HCT116 (cell line): ENCODE measurements around the gene IGSF23. TPM values are rescaled to one million over a fixed set of nuclear protein-coding genes. Genes with fewer than 3 reads are reported as not detected.

Experiments
- ATAC-seq: fragments of 200-7000 bp; cut with Tn5 transposase; 2 replicates; pipeline ENCODE4 v1.9.1; 2020; ENCODE audit warnings: mild to moderate bottlenecking, moderate library complexity
- BruUV-seq: library from RNA; stranded (reverse); fragments of 400-500 nt; replicated peaks from 2 replicates; lab custom pipeline; 2021; lab: Mats Ljungman, UMichigan
- CTCF ChIA-PET: fragments of 300-600 bp; sonication (Branson Sonifier 250); formaldehyde crosslinking; loops from one replicate; lab custom pipeline; 2021; ENCODE audit warnings: antibody characterized with exemption; lab: Charles Lee
- POLR2A ChIA-PET: fragments of 300-600, 350-600 bp; sonication (Branson Sonifier 250); formaldehyde crosslinking; loops from one replicate; lab custom pipeline; 2021; ENCODE audit warnings: antibody characterized with exemption; lab: Charles Lee
- RAD21 ChIA-PET, 2 experiments: fragments of 300-600 bp; sonication (Branson Sonifier 250); formaldehyde crosslinking; loops; one replicate each; lab custom pipeline; 2023; ENCODE audit warnings: low total read pairs in 2 of 2; ENCODE audit not compliant: uncharacterized antibody in 2 of 2, unreplicated experiment in 2 of 2, low non-redundant PET in 1 of 2; lab: Charles Lee
- DNase-seq: peaks from one replicate; pipeline ENCODE4 v3.0.0-alpha.2; 2010; ENCODE audit warnings: low read depth, low spot score
- H2AFZ ChIP-seq: fragments of 200-600 bp; shearing (Covaris generic), sonication (generic); 2 replicates; pipeline ENCODE4 v1.6.1; 2017; ENCODE audit warnings: low read depth, mixed run types, mixed read lengths, antibody characterized with exemption, low read length; ENCODE audit not compliant: poor library complexity, severe bottlenecking
- H3K27ac ChIP-seq: 2 replicates; pipeline ENCODE4 v1.5.1; 2012; ENCODE audit warnings: low read depth, low read length
- H3K27me3 ChIP-seq: fragments of 200-600 bp; sonication (generic); 2 replicates; pipeline ENCODE4 v1.6.1; 2016; ENCODE audit warnings: mixed run types, low read length, mixed read lengths; ENCODE audit not compliant: insufficient read depth
- H3K36me3 ChIP-seq, 2 experiments: fragments of 200-500 bp in 1 of 2; fragments of 200-600 bp in 1 of 2; sonication (Bioruptor generic) in 1 of 2; sonication (generic) in 1 of 2; 2 replicates each; pipeline versions ENCODE4 v1.5.1 to v1.6.1; 2014 to 2016; ENCODE audit warnings: low read length in 2 of 2, inconsistent platforms in 1 of 2, mixed read lengths in 1 of 2, mixed run types in 1 of 2; ENCODE audit not compliant: insufficient read depth in 2 of 2, control insufficient read depth in 1 of 2
- H3K4me1 ChIP-seq, 2 experiments: fragments of 200-600 bp in 1 of 2; sonication (generic) in 1 of 2; 2 replicates each; pipeline versions ENCODE4 v1.5.1 to v1.6.1; 2012 to 2017; ENCODE audit warnings: low read length in 2 of 2, inconsistent platforms in 1 of 2, mild to moderate bottlenecking in 1 of 2, mixed read lengths in 1 of 2, mixed run types in 1 of 2, moderate library complexity in 1 of 2; ENCODE audit not compliant: insufficient read depth in 2 of 2, control insufficient read depth in 1 of 2
- H3K4me2 ChIP-seq: fragments of 200-600 bp; sonication (generic); 2 replicates; pipeline ENCODE4 v1.6.1; 2017; ENCODE audit warnings: mixed run types, low read length, mixed read lengths
- H3K4me3 ChIP-seq, 2 experiments: fragments of 200-600 bp in 1 of 2; sonication (generic) in 1 of 2; replicated peaks in 1 of 2; 2 replicates each; pipeline ENCODE4 v1.5.1; 2011 to 2016; ENCODE audit warnings: low read length in 2 of 2, control low read depth in 1 of 2, low read depth in 1 of 2, mild to moderate bottlenecking in 1 of 2, mixed read lengths in 1 of 2, mixed run types in 1 of 2
- H3K79me2 ChIP-seq: fragments of 200-600 bp; sonication (generic); 2 replicates; pipeline ENCODE4 v1.6.1; 2017; ENCODE audit warnings: mild to moderate bottlenecking, mixed run types, low read length, moderate library complexity, mixed read lengths; ENCODE audit not compliant: insufficient read depth
- H3K9ac ChIP-seq: fragments of 200-600 bp; sonication (generic); 2 replicates; pipeline ENCODE4 v1.6.1; 2016; ENCODE audit warnings: low read length, mixed read lengths
- H3K9me2 ChIP-seq: fragments of 200-600 bp; sonication (generic), shearing (Covaris generic); 2 replicates; pipeline ENCODE4 v1.6.1; 2017; ENCODE audit warnings: mixed run types, mild to moderate bottlenecking, moderate library complexity; ENCODE audit not compliant: insufficient read depth
- H3K9me3 ChIP-seq, 2 experiments: fragments of 200-500 bp in 1 of 2; fragments of 200-600 bp in 1 of 2; sonication (Bioruptor generic) in 1 of 2; sonication (generic) in 1 of 2; 2 replicates each; pipeline ENCODE4 v1.6.1; 2014 to 2017; ENCODE audit warnings: low read length in 2 of 2, mixed read lengths in 2 of 2, inconsistent platforms in 1 of 2, low read depth in 1 of 2, mild to moderate bottlenecking in 1 of 2, mixed run types in 1 of 2, moderate library complexity in 1 of 2; ENCODE audit not compliant: control insufficient read depth in 1 of 2, insufficient read depth in 1 of 2
- H4K20me1 ChIP-seq: fragments of 200-600 bp; sonication (generic), shearing (Covaris generic); 2 replicates; pipeline ENCODE4 v1.6.1; 2017; ENCODE audit warnings: mixed run types, mild to moderate bottlenecking, moderate library complexity; ENCODE audit not compliant: insufficient read depth
- CTCF ChIP-seq, 3 experiments: fragments of 200-600 bp in 1 of 3; sonication (generic) in 1 of 3; IDR thresholded peaks in 2 of 3; conservative IDR thresholded peaks in 1 of 3; 2 replicates each; pipeline ENCODE4 v1.5.1; 2012 to 2017; ENCODE audit warnings: low read depth in 2 of 3, low read length in 2 of 3, antibody characterized with exemption in 1 of 3, borderline replicate concordance in 1 of 3, control low read depth in 1 of 3, mild to moderate bottlenecking in 1 of 3, mixed read lengths in 1 of 3, mixed run types in 1 of 3, moderate library complexity in 1 of 3; ENCODE audit not compliant: insufficient read depth in 1 of 3
- RAD21 ChIP-seq: IDR thresholded peaks from 2 replicates; pipeline ENCODE4 v1.6.1; 2012; ENCODE audit warnings: low read depth, mild to moderate bottlenecking
- TCF7L2 ChIP-seq: IDR thresholded peaks from 2 replicates; pipeline ENCODE4 v1.7.0; 2011; ENCODE audit warnings: borderline replicate concordance, inconsistent platforms; ENCODE audit not compliant: insufficient read depth, insufficient read length; ENCODE audit errors: extremely low read depth
- intact Hi-C: fragments of 100-400 bp; cut with micrococcal nuclease; formaldehyde crosslinking; loops from 2 replicates; pipeline ENCODE4 v1.10.0; 2022
- total RNA-seq: library from RNA; stranded (reverse); gene quantifications from one replicate; pipeline ENCODE4 v1.2.1, GENCODE V29; 2021; ENCODE audit not compliant: unreplicated experiment

Gene IGSF23
- total RNA-seq, 1 experiment from 2014 or later, result not detected

- intact Hi-C loops, result loop anchor here (1.0 kb wide), 1 partner anchor 80 kb away; no protein-coding TSS in a partner anchor
- Histone ChIP-seq H4K20me1 (0 out of 2 replicates have a peak, but pooled peaks cover 3% of the 10 kb centered on the region), H3K4me2 (no peak overlapping the region), H3K27me3 (no peaks in the 10 kb centered on the region), H3K79me2 (peaks cover 27% of the 10 kb centered on the region; the same call in 1 of the 2 replicates), H3K4me3 (no peak overlapping the region), H3K9ac (no peak overlapping the region), H3K4me1 (no peaks in the 10 kb centered on the region)
- no peak for DNase-seq
- ATAC-seq, result peak; percentile 78
- CTCF ChIA-PET, result interaction anchor here (1.0 to 2.9 kb wide), 7 partner anchors 9 to 113 kb away, joined by 3 to 23 read pairs (median 5); partner anchors contain the start of gene PVR
- TF ChIP-seq CTCF (IDR thresholded peaks at IDR 0.05 in 2 of 3, conservative IDR thresholded peaks at IDR 0.05 in 1 of 3; ENCODE audit: borderline replicate concordance in 1 of 3, insufficient read depth in 1 of 3, low read depth in 2 of 3, low read length in 2 of 3), result peak; percentile 63 to 90 (median 88); a peak in 5 of 6 replicates
- no peak for TF ChIP-seq TCF7L2
- peak; percentile 67 for TF ChIP-seq RAD21
- TF ChIP-seq, all 23 proteins: peak for 2
- Histone ChIP-seq H3K9me2 (no peaks in the 10 kb centered on the region), H2AFZ (no peak overlapping the region), H3K27ac (no peak overlapping the region), H3K36me3 (peaks cover 57 to 87% of the 10 kb centered on the region in 2 experiments), H3K9me3 (no peaks in the 10 kb centered on the region)
- RAD21 ChIA-PET, result interaction anchor here (0.7 to 1.8 kb wide), 8 partner anchors 13 to 86 kb away, joined by 3 to 9 read pairs (median 4); partner anchors contain the start of gene PVR (in 1 of the 2)
- no TSS peak for BruUV-seq
- POLR2A ChIA-PET, result interaction anchor here (1.4 kb wide), 1 partner anchor 74 kb away, joined by 4 read pairs; no protein-coding TSS in a partner anchor
These were observed 44.0 kb downstream of the IGSF23 start for GRCh38 chr19:44657211-44657921.
